Stimulated activated CD8-positive, alpha-beta memory T cell treated with anti-CD3 and anti-CD28 coated beads, Interleukin-2, amount 100 ng/mL, for 1 hour (primary cell): ENCODE results near the gene ABHD15.
"Not testable (repeated sequence)": the region's sequence is repeated elsewhere in the genome, so short reads cannot be mapped to it uniquely, and the experiment has no call there.

ENCODE experiments used
- DNase-seq, 2 donors: peaks; one replicate each; pipeline ENCODE4 v3.0.0-alpha.2; 2020; ENCODE audit warnings: low read depth in 2 of 2

The ABHD15 gene

DNA sequence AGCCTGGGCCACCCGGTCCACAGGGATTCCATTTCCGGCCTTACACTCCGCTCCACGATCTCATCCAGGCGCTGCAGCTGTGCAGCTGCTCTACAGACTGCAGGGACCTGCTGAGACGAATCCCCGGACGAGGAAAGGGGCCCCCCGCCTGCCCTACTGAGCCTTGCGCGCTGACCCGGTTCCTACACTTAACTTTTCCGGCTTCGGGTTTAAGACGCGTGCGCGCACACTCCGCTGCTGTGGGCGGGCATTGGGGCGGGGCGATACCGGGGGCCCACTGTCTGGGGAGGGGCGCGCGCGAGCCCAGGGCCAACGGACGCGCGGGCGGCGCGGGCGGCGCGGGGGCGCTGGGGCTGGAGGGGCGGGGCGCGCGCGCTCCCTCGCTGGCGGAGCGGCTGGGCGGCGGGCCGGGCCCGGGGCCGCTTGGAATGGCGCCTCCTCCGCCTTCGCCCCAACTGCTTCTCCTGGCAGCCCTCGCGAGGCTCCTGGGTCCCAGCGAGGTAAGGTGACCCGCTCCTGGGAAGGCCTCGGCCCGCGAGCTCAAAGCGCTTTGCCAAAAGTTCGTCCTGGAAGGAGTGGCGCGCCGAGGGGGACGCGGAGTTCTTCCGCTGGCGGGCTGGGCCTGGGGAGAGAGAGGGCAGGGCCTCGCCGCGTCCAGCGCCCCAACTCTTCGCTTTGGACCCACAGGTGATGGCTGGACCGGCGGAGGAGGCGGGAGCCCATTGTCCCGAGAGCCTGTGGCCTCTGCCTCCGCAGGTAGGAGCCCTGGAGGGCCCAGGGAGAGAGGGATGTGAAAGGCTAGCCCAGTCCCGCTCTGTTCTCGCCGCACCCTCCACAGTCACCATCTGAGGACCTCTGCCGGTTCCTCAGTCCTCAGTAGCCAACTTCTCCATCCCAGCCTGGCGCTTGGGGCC lies 1.8 kb upstream of the ABHD15 start, which contains the start of gene TP53I13:
TP53I13 (plus strand) TSS at position 371 of the 914 bp plus-strand sequence; CDS start at position 429, 58 bp downstream.
- DNase-seq, result peak; percentile 83 to 85

DNA sequence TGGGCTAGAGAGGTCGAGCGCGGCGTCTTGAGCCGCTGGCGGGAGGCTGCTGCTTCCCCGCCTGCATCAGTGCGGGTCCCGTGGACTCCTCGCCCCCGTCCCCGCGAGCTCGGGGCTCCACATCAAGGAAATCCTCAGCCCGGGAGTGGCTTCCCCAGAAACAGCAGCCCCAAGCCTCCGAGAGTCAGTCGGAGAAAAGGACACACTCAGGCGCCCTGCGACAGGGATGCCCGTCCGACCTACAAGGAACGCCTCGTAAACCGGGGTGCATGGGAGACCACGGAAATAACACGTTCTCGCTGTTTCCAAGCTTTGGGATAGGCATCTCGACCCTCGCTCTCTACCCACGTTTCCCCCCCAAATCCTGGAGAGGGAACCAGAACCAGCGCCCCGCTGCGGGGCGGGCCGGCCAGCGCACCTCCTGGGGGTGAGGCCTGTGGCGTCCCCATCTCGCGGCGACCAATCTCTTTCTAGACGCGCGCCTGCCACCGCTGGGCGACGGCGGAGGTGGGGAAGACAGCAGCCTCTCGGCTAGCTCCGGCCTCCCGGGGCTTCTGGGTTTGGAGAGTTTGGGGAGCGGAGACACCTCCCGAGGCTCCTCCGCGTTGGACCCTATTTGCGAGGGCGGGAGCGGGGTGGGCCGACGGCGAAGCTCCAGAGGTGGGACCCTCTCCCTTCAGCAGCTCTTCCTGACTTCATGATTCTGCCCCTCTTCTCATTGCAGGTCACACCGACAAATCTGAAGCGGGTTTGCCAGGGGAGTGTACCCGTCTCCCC lies 905 bp upstream of the ABHD15 start:
- peak in 1 of 2 donors; percentile 56 for DNase-seq

DNA sequence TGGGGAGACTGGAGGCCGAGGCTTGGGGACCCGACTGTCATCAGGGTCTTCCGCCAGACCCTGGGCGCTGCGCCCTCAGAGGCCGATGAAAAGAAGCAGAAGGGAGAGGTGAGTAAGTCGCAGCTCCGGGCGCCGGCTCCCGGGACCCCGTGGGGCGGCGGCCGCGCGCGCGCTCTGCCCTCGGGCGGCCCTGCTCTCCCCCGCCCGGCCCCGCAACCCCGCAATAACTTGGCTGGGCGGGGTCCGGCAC lies 392 bp upstream of the ABHD15 start:
- no peak for DNase-seq

DNA sequence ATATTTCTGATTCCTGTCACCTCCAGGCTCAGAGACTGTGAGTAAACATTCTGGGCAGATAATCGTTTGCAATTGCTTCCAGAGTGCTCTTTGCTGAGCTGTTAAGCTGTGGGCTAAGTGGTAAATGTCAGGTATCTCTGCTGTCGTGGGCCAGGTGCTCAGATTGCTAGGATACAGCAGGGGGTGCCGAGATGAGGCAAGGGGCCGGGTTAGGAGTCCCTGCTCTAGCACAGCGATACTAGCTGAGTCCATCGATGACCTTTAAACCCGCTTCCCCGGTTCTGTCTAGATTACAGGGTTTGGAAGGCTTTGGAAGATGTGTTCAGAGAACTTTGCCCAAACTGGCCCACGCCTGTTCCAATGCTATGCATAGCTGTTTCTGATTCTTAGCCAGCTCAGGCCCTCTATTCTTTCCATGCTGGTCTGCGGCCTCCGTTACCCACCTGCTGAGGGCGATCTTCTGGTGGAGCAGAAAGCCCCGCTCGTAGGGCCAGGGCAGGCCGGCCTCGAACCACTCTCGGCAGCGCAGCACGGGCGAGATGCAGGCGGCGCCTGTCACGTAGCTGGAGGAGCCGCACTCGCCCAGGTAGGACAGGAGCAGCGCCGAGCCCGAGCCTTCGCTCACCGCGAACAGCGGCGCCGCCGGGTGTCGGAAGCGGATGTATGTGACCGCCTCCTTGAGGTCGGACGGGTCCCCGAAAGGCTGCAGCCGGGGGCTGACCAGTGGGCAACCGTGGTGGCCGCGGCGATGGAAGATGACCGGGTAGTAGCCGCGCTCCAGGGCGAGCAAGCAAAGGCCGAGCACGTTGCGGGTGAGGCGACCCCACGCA lies 979 bp downstream of the ABHD15 start:
- DNase-seq, result peak in 1 of 2 donors; percentile 19

DNA sequence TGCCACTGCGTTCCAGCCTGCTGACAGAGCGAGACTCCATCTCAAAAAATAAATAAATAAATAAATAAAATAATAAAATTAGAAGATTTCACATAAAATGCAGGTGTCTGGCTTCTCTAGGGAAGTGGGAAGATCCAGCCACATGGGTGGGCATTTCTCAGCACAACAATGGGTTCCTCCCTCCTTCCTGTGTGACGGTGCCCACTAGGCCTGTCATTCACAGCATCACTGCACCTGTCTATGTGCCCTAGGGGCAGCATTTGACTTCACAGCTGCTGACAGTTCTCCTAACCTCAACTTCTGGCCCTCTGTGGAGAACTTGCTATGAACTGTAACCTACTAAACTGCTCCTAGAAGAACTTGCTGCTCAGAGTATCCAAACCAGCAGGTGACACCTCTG lies 3.0 kb downstream of the ABHD15 start:
- DNase-seq, result no peak

DNA sequence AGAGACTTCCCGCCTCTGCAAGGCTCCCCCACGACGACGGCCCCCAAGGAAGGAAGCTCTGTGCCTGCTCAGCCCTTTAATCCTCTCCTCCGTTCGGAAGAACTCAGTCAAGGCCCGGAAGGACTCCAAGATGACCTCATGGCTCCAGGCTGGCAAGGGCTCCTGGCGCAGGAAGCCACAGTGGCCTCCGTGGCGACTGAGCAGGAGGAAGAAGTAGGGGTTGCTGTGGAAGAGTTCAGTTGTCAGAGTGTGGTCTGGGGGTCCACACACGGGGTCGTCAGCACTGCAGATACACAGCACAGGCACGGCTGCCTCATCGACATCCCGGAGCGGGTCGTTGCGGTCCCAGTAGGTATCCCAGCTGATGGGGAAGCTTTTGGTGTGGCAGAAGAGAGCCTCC lies 4.2 kb downstream of the ABHD15 start:
- no peak for DNase-seq

DNA sequence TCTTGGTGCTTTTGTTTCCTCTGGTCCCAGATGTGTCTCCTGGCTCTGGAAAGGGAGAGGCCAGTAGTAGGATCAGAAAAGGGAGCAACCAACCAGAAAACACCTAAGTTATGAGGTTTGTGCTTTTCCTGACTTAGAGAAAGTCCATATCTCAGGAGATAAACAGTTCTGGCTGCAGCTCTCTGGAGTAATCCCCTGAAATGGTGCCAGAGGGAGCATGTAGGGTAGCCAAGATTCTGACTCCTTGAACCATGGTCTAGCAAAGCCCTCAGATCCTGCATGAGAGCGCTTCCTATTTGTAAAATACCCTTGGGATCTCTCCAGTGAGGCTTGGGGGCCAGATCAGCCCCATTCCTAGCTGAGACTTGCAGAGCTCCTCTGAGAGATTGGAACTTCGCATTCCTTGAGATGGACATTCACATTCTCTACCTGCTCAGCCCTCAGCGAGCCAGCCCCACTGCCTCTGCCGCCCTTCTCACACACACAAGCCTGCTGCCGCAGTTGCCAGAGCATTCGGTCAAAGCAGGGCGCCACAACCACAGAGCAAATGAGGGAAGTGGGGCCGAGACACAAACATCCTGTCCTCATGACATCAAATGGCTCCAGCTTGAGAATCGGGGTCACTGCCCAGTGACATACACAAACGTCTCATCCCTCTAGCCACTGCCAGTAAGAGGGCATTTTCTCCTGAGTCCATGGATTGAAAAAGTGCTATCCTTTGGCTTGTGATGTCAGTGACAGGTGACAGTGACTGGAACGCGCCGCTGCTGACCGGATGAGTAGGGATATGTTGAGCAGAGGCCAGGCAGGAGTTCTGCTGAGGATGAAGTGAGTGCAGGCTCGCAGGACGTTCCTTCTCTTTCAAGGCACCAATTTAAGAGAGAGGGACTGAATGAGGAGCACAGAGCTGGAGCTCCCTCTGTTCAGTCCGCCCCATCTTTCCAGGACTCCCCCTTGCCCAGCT lies 5.0 kb downstream of the ABHD15 start:
- no peak for DNase-seq

DNA sequence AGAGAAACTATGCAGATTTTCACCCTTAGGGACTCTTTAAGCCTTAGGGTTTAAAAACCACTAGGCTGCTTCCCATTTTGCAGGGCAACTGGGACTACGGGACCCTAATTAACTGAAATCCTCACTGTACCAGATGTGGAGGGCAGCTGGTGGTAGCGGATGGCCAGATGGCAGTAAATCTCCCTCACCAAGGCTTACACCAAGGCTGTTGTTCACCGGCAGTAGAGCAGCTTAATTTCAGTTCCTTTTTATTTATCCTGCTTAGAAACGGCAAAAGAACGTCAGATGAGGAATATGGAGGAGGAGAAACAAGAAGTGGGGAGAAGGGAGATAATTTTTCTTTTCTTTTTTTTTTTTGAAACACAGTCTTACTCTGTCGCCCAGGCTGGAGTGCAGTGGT lies 6.5 kb downstream of the ABHD15 start:
- no peak for DNase-seq

DNA sequence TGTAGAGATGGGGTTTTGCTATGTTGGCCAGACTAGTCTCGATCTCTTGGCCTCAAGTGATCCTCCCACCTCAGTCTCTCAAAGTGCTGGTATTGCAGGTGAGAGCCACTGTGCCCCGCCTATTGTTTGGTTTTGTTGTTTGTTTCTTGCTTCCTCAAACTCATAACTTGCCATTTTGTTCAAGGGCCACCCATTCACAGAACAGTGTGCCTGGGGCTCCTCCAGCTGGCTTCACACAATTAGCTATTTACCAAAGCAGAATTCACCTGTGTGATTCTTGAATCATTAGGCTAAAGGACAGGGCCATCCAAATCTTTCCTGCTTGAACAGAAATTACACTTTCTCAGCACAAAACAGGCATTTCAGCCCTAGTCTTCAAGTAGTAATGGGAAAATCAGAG lies 7.2 kb downstream of the ABHD15 start:
- DNase-seq, result no peak

DNA sequence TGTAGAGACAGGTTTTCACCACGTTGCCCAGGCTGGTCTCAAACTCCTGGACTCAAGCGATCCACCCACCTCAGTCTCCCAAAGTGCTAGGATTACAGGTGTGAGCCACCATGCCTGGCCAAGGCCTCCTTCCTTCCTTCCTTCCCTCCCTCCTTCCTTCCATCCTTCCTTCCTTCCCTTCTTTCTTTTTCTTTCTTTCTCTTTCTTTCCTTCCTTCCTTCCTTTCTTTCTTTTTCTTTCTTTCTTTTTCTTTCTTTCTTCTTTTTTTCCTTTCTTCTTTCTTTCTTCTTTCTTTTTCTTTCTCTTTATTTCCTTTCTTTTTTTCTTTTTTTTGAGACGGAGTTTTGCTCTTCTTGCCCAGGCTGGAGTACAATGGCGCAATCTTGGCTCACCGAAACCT lies 8.7 kb downstream of the ABHD15 start:
- DNase-seq, result not testable (repeated sequence)

DNA sequence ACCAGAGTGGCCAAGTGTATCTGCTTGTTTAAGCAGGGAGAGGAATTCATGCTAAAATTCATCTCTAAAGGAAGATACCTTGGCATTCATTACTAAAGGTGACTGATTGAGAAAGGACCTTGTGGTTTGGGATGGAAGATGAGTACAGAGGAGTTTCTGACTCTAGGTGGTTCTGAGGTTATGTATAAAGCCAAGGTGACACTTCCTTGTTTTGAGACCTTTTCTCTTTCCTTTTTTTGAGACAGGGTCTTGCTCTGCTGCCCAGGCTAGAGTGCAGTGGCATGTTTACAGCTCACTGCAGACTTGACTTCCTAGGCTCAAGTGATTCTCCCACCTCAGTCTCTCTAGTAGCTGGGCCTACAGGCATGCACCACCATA lies 9.1 kb downstream of the ABHD15 start:
- no peak for DNase-seq

DNA sequence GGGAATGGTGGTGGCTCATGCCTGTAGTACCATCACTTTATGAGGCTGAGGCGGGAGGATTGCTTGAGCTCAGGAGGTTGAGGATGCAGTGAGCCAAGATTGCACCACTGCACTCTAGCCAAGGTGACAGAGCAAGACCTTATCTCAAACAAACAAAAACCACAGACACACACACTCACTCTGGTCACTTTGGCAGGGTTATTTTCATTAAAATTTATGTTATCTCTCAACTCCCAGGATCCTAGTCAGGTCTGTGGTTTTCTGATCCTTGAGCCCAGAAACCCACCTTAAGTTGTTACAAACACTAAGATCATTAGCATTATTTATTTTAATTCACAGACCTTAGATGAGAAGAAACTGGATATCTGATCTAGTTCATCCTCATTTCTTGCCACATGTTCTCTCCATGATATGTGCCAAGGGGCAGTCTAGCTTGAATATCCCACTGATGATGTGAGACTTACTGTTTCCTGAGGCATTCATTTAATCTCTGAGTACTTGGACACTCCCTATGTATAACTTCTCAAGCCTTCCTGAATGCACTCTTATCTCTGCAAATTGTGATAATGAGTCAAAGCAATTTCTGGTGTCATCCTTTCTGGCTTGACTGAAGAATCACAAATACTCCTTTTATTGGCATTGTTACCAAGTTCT lies 9.6 kb downstream of the ABHD15 start:
- DNase-seq, result no peak

DNA sequence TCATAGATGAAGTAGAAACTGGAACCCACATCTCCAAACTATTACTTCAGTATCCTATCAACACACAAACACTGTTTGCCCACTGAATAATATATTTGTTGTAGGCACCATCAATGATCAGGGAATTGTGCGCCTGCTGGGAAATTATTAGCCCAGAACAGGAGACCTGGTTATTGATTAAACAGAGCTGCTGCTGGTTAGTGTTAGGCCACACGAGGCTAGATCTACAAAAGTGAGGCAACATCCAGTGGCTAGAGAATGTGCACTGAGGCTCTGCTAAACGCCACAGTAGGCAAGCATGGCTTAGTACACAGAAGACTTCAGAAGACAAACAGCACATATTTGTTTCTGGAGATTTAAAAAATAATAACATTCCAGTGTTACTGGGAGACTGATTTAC lies 11.0 kb downstream of the ABHD15 start:
- no peak for DNase-seq

DNA sequence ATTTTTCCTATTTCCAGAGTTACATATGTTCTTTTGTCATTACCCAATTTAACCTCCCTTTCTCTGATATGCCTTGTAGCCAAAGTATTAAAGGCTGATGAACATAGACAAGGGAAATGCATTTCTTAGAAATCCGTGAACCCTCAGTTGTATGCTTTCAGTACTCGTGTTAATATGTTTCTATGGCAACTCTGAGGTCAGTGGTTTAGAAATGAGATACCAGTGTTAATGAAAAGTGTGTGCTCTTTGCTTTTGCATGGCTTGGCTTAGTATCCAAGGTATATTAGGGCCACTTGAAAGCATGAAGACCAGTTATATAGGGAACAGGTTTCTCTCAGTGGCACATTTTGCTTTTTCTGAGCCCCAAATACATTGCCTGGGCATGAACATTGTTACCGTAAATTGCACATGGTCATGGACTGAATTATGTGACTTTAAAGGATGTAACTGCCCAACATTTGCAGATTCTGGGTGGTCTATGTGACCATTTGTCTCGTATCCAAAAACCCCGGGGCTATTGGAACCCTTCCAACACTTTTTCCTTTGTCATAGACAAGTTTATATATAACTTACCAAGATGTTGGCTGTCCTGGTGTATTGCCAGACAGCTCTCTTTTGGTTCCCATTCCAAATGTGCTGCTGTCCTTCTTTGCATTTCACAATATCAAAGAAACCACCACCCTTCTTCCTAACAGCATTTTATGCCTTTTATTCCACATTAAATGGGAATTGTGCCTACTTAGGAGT lies 17.5 kb downstream of the ABHD15 start:
- no peak for DNase-seq

DNA sequence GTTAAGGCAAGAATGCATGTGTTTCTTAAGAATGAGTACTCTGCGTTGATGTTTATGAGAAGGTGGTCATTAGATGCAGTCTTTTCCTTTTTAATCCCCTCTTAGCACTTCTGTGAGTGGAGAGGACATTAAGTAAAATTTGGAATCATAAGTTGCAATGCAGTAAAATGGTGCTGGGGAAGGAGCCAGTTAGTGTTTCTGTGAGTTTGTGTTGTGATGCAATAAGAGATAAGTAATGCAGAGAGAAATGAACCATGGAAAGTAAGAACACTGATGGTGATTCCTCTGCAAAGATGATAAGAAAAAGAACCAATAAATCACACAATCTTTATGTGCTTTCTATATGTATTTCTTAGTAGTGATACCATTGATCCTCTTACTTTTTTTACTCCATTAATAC lies 20.0 kb downstream of the ABHD15 start:
- no peak for DNase-seq

DNA sequence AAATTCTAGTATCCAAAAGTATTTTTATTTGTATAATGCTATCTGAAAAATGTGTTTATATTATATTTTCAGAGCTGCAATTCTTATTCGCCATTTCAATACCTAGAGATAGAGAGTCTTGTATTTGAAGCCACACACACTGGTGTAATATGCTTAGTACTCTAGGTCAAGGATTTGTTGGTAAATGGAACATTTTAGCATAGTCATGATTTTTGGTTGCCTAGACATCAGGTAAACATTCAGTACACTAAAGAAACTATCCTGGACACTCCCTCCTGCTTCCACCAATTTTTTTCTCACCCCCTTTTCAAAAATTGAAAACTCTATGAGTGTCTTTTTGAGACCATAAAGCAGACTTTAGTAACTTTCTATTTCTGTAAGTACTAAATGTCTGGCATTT lies 20.8 kb downstream of the ABHD15 start:
- no peak for DNase-seq

DNA sequence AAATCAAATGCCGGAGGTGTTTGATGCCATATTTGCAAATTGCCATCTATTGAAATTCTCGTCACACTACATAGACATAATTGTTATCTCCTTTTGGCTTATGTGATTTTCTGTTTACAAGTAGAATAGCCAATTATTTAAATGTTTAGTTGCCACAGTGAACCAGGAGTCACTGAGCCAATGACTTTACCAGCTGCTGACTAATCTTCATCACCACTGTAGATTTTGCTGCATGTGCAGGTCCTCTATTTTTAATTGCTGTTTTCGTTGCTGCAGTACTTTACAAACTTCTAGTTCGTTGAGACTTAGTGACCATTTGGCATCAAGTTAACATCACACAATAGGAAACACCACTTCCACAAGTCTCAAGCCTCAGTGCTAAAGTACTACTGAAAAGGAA lies 22.8 kb downstream of the ABHD15 start:
- DNase-seq, result no peak

DNA sequence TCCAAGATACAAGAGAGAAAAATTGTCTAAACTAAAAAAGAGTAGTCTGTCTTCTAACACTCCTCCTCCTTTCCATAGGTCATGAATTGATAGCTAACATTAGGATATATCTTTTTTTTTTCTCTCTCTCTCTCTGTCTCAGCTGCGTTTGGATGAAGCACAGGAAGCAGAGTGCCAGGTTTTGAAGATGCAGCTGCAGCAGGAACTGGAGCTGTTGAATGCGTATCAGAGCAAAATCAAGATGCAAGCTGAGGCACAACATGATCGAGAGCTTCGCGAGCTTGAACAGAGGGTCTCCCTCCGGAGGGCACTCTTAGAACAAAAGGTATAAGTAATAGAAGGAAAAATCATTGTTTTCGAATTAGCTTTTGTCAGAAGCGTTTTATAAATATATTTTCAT lies 32.9 kb downstream of the ABHD15 start:
- DNase-seq, result no peak

DNA sequence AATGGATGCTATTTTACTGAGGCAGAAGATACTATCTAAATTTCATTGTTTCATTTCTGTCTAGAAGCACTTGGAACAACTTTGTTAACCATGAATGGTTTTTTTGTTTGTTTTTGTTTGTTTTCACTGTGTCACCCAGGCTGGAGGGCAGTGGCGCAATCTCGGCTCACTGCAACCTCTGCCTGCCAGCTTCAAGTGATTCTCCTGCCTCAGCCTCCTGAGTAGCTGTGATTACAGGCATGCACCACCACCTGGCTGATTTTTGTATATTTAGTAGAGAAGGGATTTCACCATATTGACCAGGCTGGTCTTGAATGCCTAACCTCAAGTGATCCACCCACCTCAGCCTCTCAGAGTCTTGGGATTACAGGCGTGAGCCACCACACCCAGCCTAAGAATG lies 40.5 kb downstream of the ABHD15 start:
- no peak for DNase-seq

DNA sequence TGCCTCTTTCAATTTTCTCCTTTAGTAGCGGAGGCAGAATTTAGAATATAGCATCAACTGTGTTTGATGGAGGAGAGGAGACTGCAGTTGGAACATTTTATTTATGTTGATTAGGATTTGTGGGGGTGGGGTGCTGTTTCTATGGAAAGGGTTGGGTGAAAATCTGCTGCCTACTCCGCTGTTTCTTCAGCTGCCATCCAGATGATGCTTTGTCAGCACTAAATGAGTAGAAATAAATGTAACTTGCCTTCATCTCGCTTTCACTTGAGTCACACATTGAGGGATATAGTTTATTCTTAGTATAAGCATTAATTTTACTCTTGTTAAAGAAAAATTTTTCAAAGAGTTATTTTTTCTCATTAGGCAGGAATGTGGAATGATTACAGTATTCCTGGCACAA lies 42.1 kb downstream of the ABHD15 start:
- no peak for DNase-seq
